ENCODE measurements around the gene SMURF1. TPM values are rescaled to one million over a fixed set of nuclear protein-coding genes. Genes with fewer than 3 reads are reported as not detected.

The SMURF1 gene
- total and polyA plus RNA-seq, 2 of the 8 experiments (the other 6 are each of a cell fraction or from before 2014, with no cell fraction given) = 9.6 to 24.5 TPM

DNA sequence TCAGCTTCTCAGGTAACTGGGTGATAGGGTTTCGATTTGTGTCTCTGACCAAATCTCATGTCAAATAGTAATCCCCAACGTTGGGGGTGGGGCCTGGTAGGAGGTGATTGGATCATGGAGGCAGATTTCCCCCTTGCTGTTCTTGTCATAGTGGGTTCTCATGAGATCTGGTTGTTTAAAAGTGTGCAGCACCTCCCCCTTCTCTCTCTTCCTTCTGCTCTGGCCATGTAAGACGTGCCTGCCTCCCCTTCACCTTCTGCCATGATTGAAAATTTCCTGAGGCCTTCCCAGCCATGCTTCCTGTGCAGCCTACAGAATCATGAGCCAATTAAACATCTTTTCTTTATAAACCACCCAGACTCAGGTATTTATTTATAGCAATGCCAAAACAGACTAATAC lies 21.9 kb upstream of the SMURF1 start:
- CTCF ChIA-PET (ENCODE audit: partially characterized antibody) = interaction anchor here (1.2 to 1.3 kb wide), 2 partner anchors 13 to 19 kb away, joined by 3 to 4 read pairs; no protein-coding TSS in a partner anchor

More for the DNA sequence above, 21.9 kb upstream of the SMURF1 start:
- DNase-seq (ENCODE audit: low read depth in 1 of 2, low spot score in 2 of 2) (no peak), FAIRE-seq (no peak)
- no peak overlapping the region for H3K9ac ChIP-seq (replicated peaks in 1 of 4; ENCODE audit: extremely low read depth in 1 of 4, low read depth in 3 of 4, low read length in 3 of 4)
- no peak overlapping the region for H3K4me3 ChIP-seq (ENCODE audit: extremely low read depth in 1 of 4, insufficient read depth in 2 of 4, low read depth in 3 of 4, low read length in 4 of 4)
- H4K5ac ChIP-seq (ENCODE audit: insufficient read length, low read depth, low read length) = no peak overlapping the region
- no peak overlapping the region for H3K27ac ChIP-seq (ENCODE audit: low read depth, low read length)
- H3K36me3 ChIP-seq (ENCODE audit: control insufficient read depth in 2 of 4, insufficient read depth in 4 of 4, low read length in 3 of 4) = no peaks in the 10 kb centered on the region
- H3K79me2 ChIP-seq (ENCODE audit: control insufficient read depth in 1 of 2, insufficient read depth in 2 of 2, low read length in 2 of 2) = no peaks in the 10 kb centered on the region
- no peak overlapping the region for H3K4me2 ChIP-seq (ENCODE audit: insufficient read depth in 1 of 2, low read depth in 2 of 2, low read length in 2 of 2)
- H3K23ac ChIP-seq (ENCODE audit: insufficient read length) = no peak overlapping the region
- WGBS, 2 experiments (ENCODE audit: extremely low coverage in 1 of 2, insufficient coverage in 1 of 2, insufficient read length in 1 of 2, insufficient replicate concordance in 2 of 2, low coverage in 1 of 2, low lambda C conversion rate in 2 of 2, missing lambda C conversion rate in 1 of 2) = 97% methylated on average over 3 of the region's 3 CpGs; no CpG with 5 or more reads in 1 of the 2 experiments
- no peaks in the 10 kb centered on the region for H3K79me1 ChIP-seq (ENCODE audit: low read depth, low read length)
- H2BK12ac ChIP-seq (ENCODE audit: low read depth, low read length) = no peak overlapping the region
- 0 out of 4 replicates have a peak, but pooled peaks cover 0 to 5% of the 10 kb centered on the region in 2 experiments for H3K9me3 ChIP-seq (ENCODE audit: insufficient read depth in 2 of 2, low read depth in 1 of 2, low read length in 1 of 2)
- no peak overlapping the region for H2BK5ac ChIP-seq (ENCODE audit: low read depth, low read length)
- H3K4me1 ChIP-seq (replicated peaks in 1 of 4; ENCODE audit: control insufficient read depth in 3 of 4, insufficient read depth in 4 of 4, low read length in 3 of 4) = no peaks in the 10 kb centered on the region
- no peak overlapping the region for H2AK5ac ChIP-seq (ENCODE audit: low read depth, low read length)
- no peak for TF ChIP-seq CEBPB (IDR thresholded peaks at IDR 0.05; ENCODE audit: low read depth, low read length)
- no peak for TF ChIP-seq RXRA (IDR thresholded peaks at IDR 0.05; ENCODE audit: insufficient read depth, low read depth, low read length)
- no peak for TF ChIP-seq CBX8 (IDR thresholded peaks at IDR 0.05; ENCODE audit: borderline replicate concordance, low read depth, low read length)
- TF ChIP-seq CHD1 (IDR thresholded peaks at IDR 0.05; ENCODE audit: low read depth, low read length) = no peak
- TF ChIP-seq NRF1 (IDR thresholded peaks at IDR 0.05; ENCODE audit: low read depth, low read length) = no peak
- TF ChIP-seq TEAD4 (IDR thresholded peaks at IDR 0.05; ENCODE audit: low read depth, low read length) = no peak
- TF ChIP-seq SIX5 (IDR thresholded peaks at IDR 0.05; ENCODE audit: low read depth, low read length) = no peak
- no peak for TF ChIP-seq EZH2 (IDR thresholded peaks at IDR 0.05; ENCODE audit: low read depth, low read length, severe bottlenecking)
- TF ChIP-seq POLR2A (IDR thresholded peaks at IDR 0.05; ENCODE audit: control extremely low read depth in 1 of 2, low read depth in 2 of 2, low read length in 2 of 2) = no peak
- TF ChIP-seq RAD21 (IDR thresholded peaks at IDR 0.05 in 1 of 2, conservative IDR thresholded peaks at IDR 0.05 in 1 of 2; ENCODE audit: low read depth in 2 of 2, low read length in 2 of 2) = no peak
- TF ChIP-seq, protein P1, sequence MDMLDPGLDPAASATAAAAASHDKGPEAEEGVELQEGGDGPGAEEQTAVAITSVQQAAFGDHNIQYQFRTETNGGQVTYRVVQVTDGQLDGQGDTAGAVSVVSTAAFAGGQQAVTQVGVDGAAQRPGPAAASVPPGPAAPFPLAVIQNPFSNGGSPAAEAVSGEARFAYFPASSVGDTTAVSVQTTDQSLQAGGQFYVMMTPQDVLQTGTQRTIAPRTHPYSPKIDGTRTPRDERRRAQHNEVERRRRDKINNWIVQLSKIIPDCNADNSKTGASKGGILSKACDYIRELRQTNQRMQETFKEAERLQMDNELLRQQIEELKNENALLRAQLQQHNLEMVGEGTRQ (IDR thresholded peaks at IDR 0.05; ENCODE audit: low read length) = no peak
- no peak for TF ChIP-seq SP4 (IDR thresholded peaks at IDR 0.05; ENCODE audit: low read length)
- TF ChIP-seq ZNF274 (IDR thresholded peaks at IDR 0.05; ENCODE audit: borderline replicate concordance, extremely low read depth, low read length) = no peak
- no peaks in the 10 kb centered on the region for H3K23me2 ChIP-seq (ENCODE audit: low read depth, low read length)
- POLR2A ChIA-PET (ENCODE audit: partially characterized antibody) = no interaction called here
- H4K20me1 ChIP-seq (replicated peaks in 1 of 2; ENCODE audit: control insufficient read depth in 1 of 2, insufficient read depth in 2 of 2, low read length in 2 of 2) = no peaks in the 10 kb centered on the region
- no peak overlapping the region for H3K4ac ChIP-seq (replicated peaks; ENCODE audit: insufficient read length, low read depth, low read length)
- no peaks in the 10 kb centered on the region for H3K27me3 ChIP-seq (replicated peaks in 1 of 4; ENCODE audit: control insufficient read depth in 3 of 4, extremely low read depth in 1 of 4, insufficient read depth in 3 of 4, low read length in 3 of 4)
- H2BK20ac ChIP-seq (ENCODE audit: low read length) = no peak overlapping the region
- no peak overlapping the region for H3K14ac ChIP-seq (ENCODE audit: insufficient read length)
- H4K91ac ChIP-seq (replicated peaks; ENCODE audit: insufficient read length, low read length) = no peak overlapping the region
- H2BK120ac ChIP-seq (replicated peaks; ENCODE audit: low read depth, low read length) = no peak overlapping the region
- H2BK15ac ChIP-seq (ENCODE audit: low read length) = no peak overlapping the region
- H3K56ac ChIP-seq (replicated peaks; ENCODE audit: insufficient read length, low read depth, low read length) = no peak overlapping the region
- H2AFZ ChIP-seq (ENCODE audit: low read length) = no peak overlapping the region
- H3K18ac ChIP-seq (ENCODE audit: extremely low read depth, low read length) = no peak overlapping the region
- H4K8ac ChIP-seq (ENCODE audit: extremely low read depth, insufficient read depth, low read length) = no peak overlapping the region

All from H1 (cell line).